HepG2 (cell line): ENCODE results near the gene STK24. TPM values are rescaled to one million over a fixed set of nuclear protein-coding genes. Genes with fewer than 3 reads are reported as not detected.

ENCODE experiments used
- ATAC-seq: fragments of 200-7000 bp; cut with Tn5 transposase; 3 replicates; pipeline ENCODE4 v1.9.1; 2020; ENCODE audit warnings: mild to moderate bottlenecking, moderate library complexity
- BruUV-seq: library from RNA; stranded (reverse); fragments of 400-500 nt; replicated peaks from 2 replicates; lab custom pipeline; 2021; lab: Mats Ljungman, UMichigan
- CTCF ChIA-PET: fragments of 300-600 bp; formaldehyde crosslinking; extraction: SDS; loops from one replicate; lab custom pipeline; 2021; ENCODE audit warnings: low total read pairs, inconsistent platforms, low intra/inter-chr PET ratio; lab: Yijun Ruan, JAX
- POLR2A ChIA-PET: fragments of 350-600 bp; sonication (Branson Sonifier 250); formaldehyde crosslinking; loops from one replicate; lab custom pipeline; 2020; ENCODE audit warnings: antibody characterized with exemption, inconsistent platforms; lab: Yijun Ruan, JAX
- DNase-seq: peaks from one replicate; pipeline ENCODE4 v3.0.0-alpha.2; 2015; ENCODE audit warnings: low spot score
- FAIRE-seq: peaks from 3 replicates; lab custom pipeline; 2011; peaks lifted over from hg19 to GRCh38; lab: Jason Lieb, UNC
- H2AFZ ChIP-seq: one replicate; pipeline ENCODE4 v1.6.1; 2011; ENCODE audit warnings: low read length, inconsistent platforms
- H3K27ac ChIP-seq: fragments of 300-600 bp; 3 replicates; pipeline ENCODE4 v1.8.0; 2011; ENCODE audit warnings: mixed run types, mild to moderate bottlenecking, mixed read lengths, low read length, inconsistent platforms; ENCODE audit not compliant: insufficient read depth; ENCODE audit errors: extremely low read length
- H3K27me3 ChIP-seq, 2 experiments: fragments of 200-600 bp in 1 of 2; 2 replicates in 1 of 2; 3 replicates in 1 of 2; pipeline versions ENCODE4 v1.6.0 to v1.8.0; 2011; ENCODE audit warnings: low read length in 2 of 2, mild to moderate bottlenecking in 2 of 2, moderate library complexity in 2 of 2, inconsistent platforms in 1 of 2; ENCODE audit not compliant: insufficient read depth in 2 of 2, control insufficient read depth in 1 of 2
- H3K36me3 ChIP-seq, 2 experiments: fragments of 200-600 bp in 1 of 2; replicated peaks in 1 of 2; 2 replicates in 1 of 2; 3 replicates in 1 of 2; pipeline versions ENCODE4 v1.5.1 to v1.8.0; 2011; ENCODE audit warnings: low read length in 2 of 2, inconsistent platforms in 1 of 2; ENCODE audit not compliant: insufficient read depth in 2 of 2, control insufficient read depth in 1 of 2
- H3K4me1 ChIP-seq: 2 replicates; pipeline ENCODE4 v1.5.1; 2012; ENCODE audit warnings: low read length, inconsistent platforms; ENCODE audit not compliant: insufficient read depth
- H3K4me2 ChIP-seq: 2 replicates; pipeline ENCODE4 v1.6.0; 2011; ENCODE audit warnings: low read depth, low read length, inconsistent platforms
- H3K4me3 ChIP-seq, 3 experiments: fragments of 200-600 bp in 1 of 3; sonication (generic), shearing (Covaris generic) in 1 of 3; replicated peaks in 1 of 3; 2 replicates each; pipeline ENCODE4 v1.5.1; 2011 to 2016; ENCODE audit warnings: low read length in 3 of 3, inconsistent platforms in 2 of 3, low read depth in 2 of 3, mild to moderate bottlenecking in 2 of 3, control low read depth in 1 of 3, mixed read lengths in 1 of 3; ENCODE audit not compliant: insufficient read depth in 1 of 3
- H3K79me2 ChIP-seq: one replicate; pipeline ENCODE4 v1.6.1; 2011; ENCODE audit warnings: low read length, inconsistent platforms; ENCODE audit not compliant: insufficient read depth
- H3K9ac ChIP-seq: 2 replicates; pipeline ENCODE4 v1.6.0; 2011; ENCODE audit warnings: mild to moderate bottlenecking, low read depth, low read length, inconsistent platforms; ENCODE audit not compliant: insufficient read depth
- H3K9me3 ChIP-seq: 2 replicates; pipeline ENCODE4 v1.5.1; 2012; ENCODE audit warnings: mild to moderate bottlenecking, low read length
- H4K20me1 ChIP-seq: 2 replicates; pipeline ENCODE4 v1.6.0; 2011; ENCODE audit warnings: inconsistent platforms, mild to moderate bottlenecking, low read length, moderate library complexity; ENCODE audit not compliant: insufficient read depth
- KLF12 ChIP-seq: sonication (generic); formaldehyde crosslinking; IDR thresholded peaks from 2 replicates; pipeline ENCODE4 v1.4.0; 2020; ENCODE audit warnings: missing genetic modification reagents, borderline replicate concordance
- MAFF ChIP-seq: IDR thresholded peaks from 2 replicates; pipeline ENCODE4 v1.6.1; 2011; ENCODE audit warnings: low read depth, low read length, improper control_type of control experiment
- MED1 ChIP-seq: sonication (generic); formaldehyde crosslinking; IDR thresholded peaks from 2 replicates; pipeline ENCODE4 v1.4.0; 2020; ENCODE audit warnings: missing genetic modification reagents
- NCOR1 ChIP-seq: fragments of 200-600 bp; sonication (generic); IDR thresholded peaks from 2 replicates; pipeline ENCODE4 v1.7.0; 2017; ENCODE audit warnings: antibody characterized with exemption, low read length, borderline replicate concordance
- SALL2 ChIP-seq: sonication (generic); formaldehyde crosslinking; IDR thresholded peaks from 2 replicates; pipeline ENCODE4 v1.8.1; 2023; ENCODE audit warnings: mild to moderate bottlenecking, missing genetic modification reagents, inconsistent platforms
- SOX13 ChIP-seq, 3 experiments: fragments of 450-650 bp in 1 of 3; sonication (generic) in 1 of 3; formaldehyde crosslinking in 1 of 3; IDR thresholded peaks in 2 of 3; conservative IDR thresholded peaks in 1 of 3; 2 replicates each; pipeline versions ENCODE4 v1.5.0 to v1.6.1; 2016 to 2020; ENCODE audit warnings: antibody characterized with exemption in 1 of 3, mild to moderate bottlenecking in 1 of 3, missing compliant biosample characterization in 1 of 3, missing genetic modification reagents in 1 of 3, moderate library complexity in 1 of 3
- STAG1 ChIP-seq: sonication (generic); formaldehyde crosslinking; IDR thresholded peaks from 2 replicates; pipeline ENCODE4 v1.4.0; 2020; ENCODE audit warnings: missing genetic modification reagents
- ZBTB21 ChIP-seq: sonication (generic); formaldehyde crosslinking; IDR thresholded peaks from 2 replicates; pipeline ENCODE4 v1.4.0; 2020; ENCODE audit warnings: missing genetic modification reagents
- ZNF484 ChIP-seq: sonication (generic); formaldehyde crosslinking; IDR thresholded peaks from 2 replicates; pipeline ENCODE4 v1.5.1; 2020; ENCODE audit warnings: mild to moderate bottlenecking, low read depth, missing genetic modification reagents, borderline replicate concordance
- ZSCAN12 ChIP-seq: sonication (generic); formaldehyde crosslinking; IDR thresholded peaks from 2 replicates; pipeline ENCODE4 v1.9.0; 2021; ENCODE audit warnings: mild to moderate bottlenecking, missing genetic modification reagents
- WGBS: methylation state at CpG from one replicate; pipeline ENCODE4 v1.1.6; 2017; ENCODE audit warnings: low lambda C conversion rate; 5-methylcytosine and 5-hydroxymethylcytosine counted together
- in situ Hi-C: cut with HindIII; loops from 2 replicates; pipeline ENCODE4 v1.10.0; 2017; ENCODE audit warnings: low pct_unique_long_range_greater_than_20kb; ENCODE audit not compliant: extremely low pct_ligation_motif_present
- intact Hi-C: fragments of 100-400 bp; cut with micrococcal nuclease; formaldehyde crosslinking; loops from one replicate; pipeline ENCODE4 v1.10.0; 2022; ENCODE audit not compliant: unreplicated experiment
- polyA plus RNA-seq, 8 experiments: library from polyadenylated mRNA; depleted of rRNA in 3 of 8; stranded (reverse) in 7 of 8; unstranded in 1 of 8; fragments of >200 nt; fragmentation: Illumina TruSeq in 4 of 8; extraction: Trizol in 4 of 8; gene quantifications; 2 replicates each; pipeline versions ENCODE4 v1.2.1 to v1.2.3, GENCODE V29; 2011 to 2016; ENCODE audit warnings: low read depth in 4 of 8, missing spikeins in 1 of 8, mixed read lengths in 1 of 8; ENCODE audit not compliant: insufficient read depth in 1 of 8
- total RNA-seq, 5 experiments: library from RNA; depleted of rRNA; stranded (reverse); fragments of >200 nt; fragmentation: Illumina TruSeq; extraction: Trizol; gene quantifications; 2 replicates each; pipeline ENCODE4 v1.2.3, GENCODE V29; 2016; ENCODE audit warnings: low read depth in 1 of 5
- TF ChIP-seq, protein P1 (sequence below): sonication (generic); formaldehyde crosslinking; IDR thresholded peaks from 2 replicates; pipeline ENCODE4 v1.4.0; 2020; ENCODE audit warnings: mild to moderate bottlenecking, missing genetic modification reagents
- TF ChIP-seq, protein P2 (sequence below): sonication (generic); formaldehyde crosslinking; IDR thresholded peaks from 2 replicates; pipeline ENCODE4 v1.4.0; 2020; ENCODE audit warnings: missing genetic modification reagents
- TF ChIP-seq, protein P3 (sequence below): sonication (generic); formaldehyde crosslinking; IDR thresholded peaks from 2 replicates; pipeline ENCODE4 v1.8.0; 2022; ENCODE audit warnings: mild to moderate bottlenecking, missing genetic modification reagents

STK24 gene
- total and polyA plus RNA-seq, 2 of the 13 experiments (the other 11 are each of a cell fraction or from before 2014, with no cell fraction given) = 51.3 to 73.0 TPM

DNA sequence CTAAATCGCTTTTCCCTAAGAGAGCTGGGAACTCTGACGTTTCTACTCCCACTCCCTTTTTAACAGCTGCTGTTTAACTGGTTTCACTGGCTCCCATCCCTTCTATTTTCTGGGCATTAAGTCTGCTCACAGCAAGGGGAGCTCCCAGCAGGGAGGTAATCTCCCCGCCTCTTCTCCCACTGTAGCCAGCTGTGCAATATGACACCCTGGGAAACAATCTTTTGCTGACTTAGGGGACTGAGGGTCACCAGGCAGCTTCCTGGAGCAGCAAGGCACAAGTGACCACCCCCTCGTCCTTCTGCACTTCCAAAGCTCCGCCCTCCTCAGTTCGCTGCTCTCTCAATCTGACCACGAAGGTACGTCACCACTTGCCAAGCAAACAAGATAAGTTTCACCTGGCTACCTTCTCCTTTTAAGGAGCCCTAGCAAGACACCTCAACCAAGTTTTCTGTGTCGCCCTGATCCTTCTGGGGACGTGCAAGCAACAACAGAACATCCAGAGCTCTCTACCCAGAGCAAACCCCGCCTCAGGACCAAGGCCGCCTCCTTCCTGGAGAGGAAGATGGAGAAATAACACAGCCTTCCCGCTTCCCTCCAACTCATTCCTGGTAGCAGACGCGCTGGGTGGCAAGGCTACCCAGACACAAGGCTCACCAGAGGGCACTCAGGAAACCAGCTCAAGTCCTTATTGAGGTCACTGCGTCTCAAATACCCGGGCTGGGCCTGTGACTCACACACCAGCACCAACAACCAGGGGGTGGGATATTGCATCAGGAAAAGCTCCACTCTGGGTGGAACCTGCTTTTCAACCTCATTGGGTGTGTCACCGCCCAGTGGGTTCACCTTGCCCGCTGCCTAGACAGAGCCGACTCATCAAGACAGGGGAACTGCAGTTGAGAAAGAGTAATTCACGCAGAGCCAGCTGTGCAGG is 92.4 kb downstream of the STK24 start:
- ChIA-PET CTCF (no interaction called here), POLR2A (interaction anchor here (1.4 to 2.8 kb wide), 7 partner anchors 11 to 169 kb away, joined by 3 to 21 read pairs (median 8); partner anchors contain the start of gene STK24)
- intact Hi-C loops (loop anchor here (2.0 to 5.0 kb wide), 2 partner anchors 84 to 168 kb away; no protein-coding TSS in a partner anchor), in situ Hi-C loops (loop anchor here (5.0 kb wide), 1 partner anchor 168 kb away; no protein-coding TSS in a partner anchor)
- Histone ChIP-seq H3K9ac (peak overlapping the region; percentile 74), H3K4me3 (peak overlapping the region; percentile 23 to 66 (median 34); a peak in 5 of 6 replicates), H3K27ac (peak overlapping the region; percentile 88), H3K79me2 (peaks cover 99% of the 10 kb centered on the region), H3K4me2 (peak overlapping the region; percentile 85), H3K9me3 (no peaks in the 10 kb centered on the region), H2AFZ (no peak overlapping the region), H3K4me1 (peaks cover 92% of the 10 kb centered on the region), H3K27me3 (no peaks in the 10 kb centered on the region), H3K36me3 (peaks cover 7 to 15% of the 10 kb centered on the region in 2 experiments; a peak in 4 of 5 replicates), H4K20me1 (peaks cover 7% of the 10 kb centered on the region)
- 11% methylated on average over 12 of the region's 21 CpGs for WGBS
- FAIRE-seq = peak; percentile 88
- DNase-seq = peak; percentile 91
- peak; percentile 93 for ATAC-seq
- BruUV-seq = TSS peak; percentile 91
- TF ChIP-seq MED1 (CRISPR knock-in tag) (peak; percentile 73), MAFF (peak; percentile 91), SOX13 (IDR thresholded peaks at IDR 0.05) (no peak), SOX13 (CRISPR knock-in tag; conservative IDR thresholded peaks at IDR 0.05 in 1 of 2, IDR thresholded peaks at IDR 0.05 in 1 of 2) (peak in 1 of 2 experiments; percentile 24; a peak in 1 of 4 replicates), ZBTB21 (CRISPR knock-in tag) (no peak), ZNF484 (CRISPR knock-in tag) (no peak), SALL2 (CRISPR knock-in tag) (peak; percentile 57; the same call in 1 of the 2 replicates), NCOR1 (no peak), STAG1 (CRISPR knock-in tag) (peak; percentile 19; the same call in 1 of the 2 replicates), KLF12 (0 out of 2 replicates have a peak, but pooled peaks have one; percentile 42), ZSCAN12 (CRISPR knock-in tag) (no peak)
- TF ChIP-seq, protein P1, sequence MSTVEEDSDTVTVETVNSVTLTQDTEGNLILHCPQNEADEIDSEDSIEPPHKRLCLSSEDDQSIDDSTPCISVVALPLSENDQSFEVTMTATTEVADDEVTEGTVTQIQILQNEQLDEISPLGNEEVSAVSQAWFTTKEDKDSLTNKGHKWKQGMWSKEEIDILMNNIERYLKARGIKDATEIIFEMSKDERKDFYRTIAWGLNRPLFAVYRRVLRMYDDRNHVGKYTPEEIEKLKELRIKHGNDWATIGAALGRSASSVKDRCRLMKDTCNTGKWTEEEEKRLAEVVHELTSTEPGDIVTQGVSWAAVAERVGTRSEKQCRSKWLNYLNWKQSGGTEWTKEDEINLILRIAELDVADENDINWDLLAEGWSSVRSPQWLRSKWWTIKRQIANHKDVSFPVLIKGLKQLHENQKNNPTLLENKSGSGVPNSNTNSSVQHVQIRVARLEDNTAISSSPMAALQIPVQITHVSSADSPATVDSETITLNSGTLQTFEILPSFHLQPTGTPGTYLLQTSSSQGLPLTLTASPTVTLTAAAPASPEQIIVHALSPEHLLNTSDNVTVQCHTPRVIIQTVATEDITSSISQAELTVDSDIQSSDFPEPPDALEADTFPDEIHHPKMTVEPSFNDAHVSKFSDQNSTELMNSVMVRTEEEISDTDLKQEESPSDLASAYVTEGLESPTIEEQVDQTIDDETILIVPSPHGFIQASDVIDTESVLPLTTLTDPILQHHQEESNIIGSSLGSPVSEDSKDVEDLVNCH = no peak
- TF ChIP-seq, protein P2, sequence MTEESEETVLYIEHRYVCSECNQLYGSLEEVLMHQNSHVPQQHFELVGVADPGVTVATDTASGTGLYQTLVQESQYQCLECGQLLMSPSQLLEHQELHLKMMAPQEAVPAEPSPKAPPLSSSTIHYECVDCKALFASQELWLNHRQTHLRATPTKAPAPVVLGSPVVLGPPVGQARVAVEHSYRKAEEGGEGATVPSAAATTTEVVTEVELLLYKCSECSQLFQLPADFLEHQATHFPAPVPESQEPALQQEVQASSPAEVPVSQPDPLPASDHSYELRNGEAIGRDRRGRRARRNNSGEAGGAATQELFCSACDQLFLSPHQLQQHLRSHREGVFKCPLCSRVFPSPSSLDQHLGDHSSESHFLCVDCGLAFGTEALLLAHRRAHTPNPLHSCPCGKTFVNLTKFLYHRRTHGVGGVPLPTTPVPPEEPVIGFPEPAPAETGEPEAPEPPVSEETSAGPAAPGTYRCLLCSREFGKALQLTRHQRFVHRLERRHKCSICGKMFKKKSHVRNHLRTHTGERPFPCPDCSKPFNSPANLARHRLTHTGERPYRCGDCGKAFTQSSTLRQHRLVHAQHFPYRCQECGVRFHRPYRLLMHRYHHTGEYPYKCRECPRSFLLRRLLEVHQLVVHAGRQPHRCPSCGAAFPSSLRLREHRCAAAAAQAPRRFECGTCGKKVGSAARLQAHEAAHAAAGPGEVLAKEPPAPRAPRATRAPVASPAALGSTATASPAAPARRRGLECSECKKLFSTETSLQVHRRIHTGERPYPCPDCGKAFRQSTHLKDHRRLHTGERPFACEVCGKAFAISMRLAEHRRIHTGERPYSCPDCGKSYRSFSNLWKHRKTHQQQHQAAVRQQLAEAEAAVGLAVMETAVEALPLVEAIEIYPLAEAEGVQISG = peak; percentile 59; the same call in 1 of the 2 replicates
- TF ChIP-seq, protein P3, sequence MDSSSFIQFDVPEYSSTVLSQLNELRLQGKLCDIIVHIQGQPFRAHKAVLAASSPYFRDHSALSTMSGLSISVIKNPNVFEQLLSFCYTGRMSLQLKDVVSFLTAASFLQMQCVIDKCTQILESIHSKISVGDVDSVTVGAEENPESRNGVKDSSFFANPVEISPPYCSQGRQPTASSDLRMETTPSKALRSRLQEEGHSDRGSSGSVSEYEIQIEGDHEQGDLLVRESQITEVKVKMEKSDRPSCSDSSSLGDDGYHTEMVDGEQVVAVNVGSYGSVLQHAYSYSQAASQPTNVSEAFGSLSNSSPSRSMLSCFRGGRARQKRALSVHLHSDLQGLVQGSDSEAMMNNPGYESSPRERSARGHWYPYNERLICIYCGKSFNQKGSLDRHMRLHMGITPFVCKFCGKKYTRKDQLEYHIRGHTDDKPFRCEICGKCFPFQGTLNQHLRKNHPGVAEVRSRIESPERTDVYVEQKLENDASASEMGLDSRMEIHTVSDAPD (CRISPR knock-in tag) = no peak
